ENCODE measurements around the gene CT45A10. TPM values are rescaled to one million over a fixed set of nuclear protein-coding genes. Genes with fewer than 3 reads are reported as not detected.
"Not testable (repeated sequence)": the region's sequence is repeated elsewhere in the genome, so short reads cannot be mapped to it uniquely, and the experiment has no call there.

CT45A10 gene
- total RNA-seq, 2 donors from 2014 or later: not detected

- peaks cover 75% of the 10 kb centered on the region for H3K9me3 Mint-ChIP-seq
- H3K9ac ChIP-seq (ENCODE audit: extremely low read depth, low read length, poor library complexity, severe bottlenecking): no peak overlapping the region
- H3K4me1 ChIP-seq (ENCODE audit: control insufficient read depth, insufficient read depth, low read length): no peaks in the 10 kb centered on the region
- H3K9me3 ChIP-seq (ENCODE audit: control insufficient read depth, low read length): no peaks in the 10 kb centered on the region
- no peaks in the 10 kb centered on the region for H3K27me3 ChIP-seq (ENCODE audit: control insufficient read depth, insufficient read depth, low read length, poor library complexity, severe bottlenecking)
- H3K36me3 Mint-ChIP-seq (ENCODE audit: low read depth): no peaks in the 10 kb centered on the region
- no peak for DNase-seq
- 88 to 100% methylated on average over 1 to 11 of the region's 11 CpGs for WGBS, 2 experiments (ENCODE audit: insufficient coverage in 1 of 2, insufficient read length in 1 of 2)
- no peak overlapping the region for H3K4me3 ChIP-seq (ENCODE audit: low read length)
- H3K27me3 Mint-ChIP-seq (ENCODE audit: insufficient read depth): no peaks in the 10 kb centered on the region
- H3K27ac ChIP-seq (ENCODE audit: low read depth, low read length): no peak overlapping the region
- TF ChIP-seq CTCF (conservative IDR thresholded peaks at IDR 0.05): no peak
- H3K4me1 Mint-ChIP-seq: no peaks in the 10 kb centered on the region
- no peaks in the 10 kb centered on the region for H3K36me3 ChIP-seq (ENCODE audit: control insufficient read depth, insufficient read depth, low read length)
- H3K27ac Mint-ChIP-seq: no peak overlapping the region
- H3K4me3 Mint-ChIP-seq: no peak overlapping the region
Observed at GRCh38 chrX:135892781-135893180, 463 bp downstream of the CT45A10 start.

- H3K4me1 Mint-ChIP-seq: no peaks in the 10 kb centered on the region
- H3K9me3 ChIP-seq (ENCODE audit: control insufficient read depth, low read length): no peaks in the 10 kb centered on the region
- no peak overlapping the region for H3K27ac ChIP-seq (ENCODE audit: low read depth, low read length)
- no peak overlapping the region for H3K9ac ChIP-seq (ENCODE audit: extremely low read depth, low read length, poor library complexity, severe bottlenecking)
- no peaks in the 10 kb centered on the region for H3K27me3 Mint-ChIP-seq (ENCODE audit: insufficient read depth)
- H3K4me3 ChIP-seq (ENCODE audit: low read length): no peak overlapping the region
- no peaks in the 10 kb centered on the region for H3K36me3 ChIP-seq (ENCODE audit: control insufficient read depth, insufficient read depth, low read length)
- no peak overlapping the region for H3K4me3 Mint-ChIP-seq
- no peak overlapping the region for H3K27ac Mint-ChIP-seq
- DNase-seq: no peak
- no peaks in the 10 kb centered on the region for H3K27me3 ChIP-seq (ENCODE audit: control insufficient read depth, insufficient read depth, low read length, poor library complexity, severe bottlenecking)
- peaks cover 57% of the 10 kb centered on the region for H3K9me3 Mint-ChIP-seq
- TF ChIP-seq CTCF (conservative IDR thresholded peaks at IDR 0.05): no peak
- WGBS, 2 experiments (ENCODE audit: insufficient coverage in 1 of 2, insufficient read length in 1 of 2): 92 to 93% methylated on average over 5 to 14 of the region's 14 CpGs
- no peaks in the 10 kb centered on the region for H3K4me1 ChIP-seq (ENCODE audit: control insufficient read depth, insufficient read depth, low read length)
- no peaks in the 10 kb centered on the region for H3K36me3 Mint-ChIP-seq (ENCODE audit: low read depth)
Observed at GRCh38 chrX:135890087-135890585, 3.1 kb downstream of the CT45A10 start.

- H3K27ac Mint-ChIP-seq; H3K9ac ChIP-seq (ENCODE audit: extremely low read depth, low read length, poor library complexity, severe bottlenecking); H3K4me1 ChIP-seq (ENCODE audit: control insufficient read depth, insufficient read depth, low read length); H3K36me3 Mint-ChIP-seq (ENCODE audit: low read depth); H3K27me3 ChIP-seq (ENCODE audit: control insufficient read depth, insufficient read depth, low read length, poor library complexity, severe bottlenecking); H3K9me3 ChIP-seq (ENCODE audit: control insufficient read depth, low read length); H3K4me3 ChIP-seq (ENCODE audit: low read length); H3K27me3 Mint-ChIP-seq (ENCODE audit: insufficient read depth); H3K4me3 Mint-ChIP-seq; H3K27ac ChIP-seq (ENCODE audit: low read depth, low read length); H3K4me1 Mint-ChIP-seq; H3K36me3 ChIP-seq (ENCODE audit: control insufficient read depth, insufficient read depth, low read length): not testable (repeated sequence)
- TF ChIP-seq CTCF (conservative IDR thresholded peaks at IDR 0.05): peak; percentile 40
- 64% methylated on average over 9 of the region's 15 CpGs; no CpG with 5 or more reads in 1 of the 2 experiments for WGBS, 2 experiments (ENCODE audit: insufficient coverage in 1 of 2, insufficient read length in 1 of 2)
- H3K9me3 Mint-ChIP-seq: peaks cover 47% of the 10 kb centered on the region
- DNase-seq: peak; percentile 63
Observed at GRCh38 chrX:135888976-135889375, 4.3 kb downstream of the CT45A10 start.

- H3K9me3 Mint-ChIP-seq: peaks cover 44% of the 10 kb centered on the region
- 81% methylated on average over 4 of the region's 18 CpGs; no CpG with 5 or more reads in 1 of the 2 experiments for whole genome bisulfite sequencing, 2 experiments (ENCODE audit: insufficient coverage in 1 of 2, insufficient read length in 1 of 2)
Observed at GRCh38 chrX:135888230-135888629, 5.0 kb downstream of the CT45A10 start.

GRCh38 chrX:135882741-135883140, 10.5 kb downstream of the CT45A10 start:
- not testable (repeated sequence) for H3K4me3 ChIP-seq (ENCODE audit: low read length); H3K9ac ChIP-seq (ENCODE audit: extremely low read depth, low read length, poor library complexity, severe bottlenecking); H3K4me1 ChIP-seq (ENCODE audit: control insufficient read depth, insufficient read depth, low read length); H3K27ac Mint-ChIP-seq; H3K27me3 Mint-ChIP-seq (ENCODE audit: insufficient read depth); H3K27me3 ChIP-seq (ENCODE audit: control insufficient read depth, insufficient read depth, low read length, poor library complexity, severe bottlenecking); H3K9me3 ChIP-seq (ENCODE audit: control insufficient read depth, low read length); H3K36me3 ChIP-seq (ENCODE audit: control insufficient read depth, insufficient read depth, low read length); H3K36me3 Mint-ChIP-seq (ENCODE audit: low read depth); H3K4me3 Mint-ChIP-seq; H3K4me1 Mint-ChIP-seq; H3K27ac ChIP-seq (ENCODE audit: low read depth, low read length); DNase-seq
- no CpG with 5 or more reads among the region's 5 CpGs for WGBS, 2 experiments (ENCODE audit: insufficient coverage in 1 of 2, insufficient read length in 1 of 2)
- H3K9me3 Mint-ChIP-seq: peaks cover 10% of the 10 kb centered on the region

More at GRCh38 chrX:135888230-135888629, 5.0 kb downstream of the CT45A10 start:
- not testable (repeated sequence) for H3K27ac Mint-ChIP-seq; H3K4me3 Mint-ChIP-seq; H3K36me3 ChIP-seq (ENCODE audit: control insufficient read depth, insufficient read depth, low read length); DNase-seq; H3K27ac ChIP-seq (ENCODE audit: low read depth, low read length); H3K27me3 ChIP-seq (ENCODE audit: control insufficient read depth, insufficient read depth, low read length, poor library complexity, severe bottlenecking); H3K4me1 ChIP-seq (ENCODE audit: control insufficient read depth, insufficient read depth, low read length); H3K27me3 Mint-ChIP-seq (ENCODE audit: insufficient read depth); H3K9ac ChIP-seq (ENCODE audit: extremely low read depth, low read length, poor library complexity, severe bottlenecking); H3K36me3 Mint-ChIP-seq (ENCODE audit: low read depth); H3K9me3 ChIP-seq (ENCODE audit: control insufficient read depth, low read length); H3K4me1 Mint-ChIP-seq; H3K4me3 ChIP-seq (ENCODE audit: low read length)
